ENCODE measurements around the gene MBD5.

The MBD5 gene

GRCh38 chr2:148065936-148066335 is 45.0 kb downstream of the MBD5 start:
- no peak overlapping the region for H4K8ac ChIP-seq (ENCODE audit: low read depth, low read length)
- H3K79me1 ChIP-seq (ENCODE audit: low read depth, low read length): no peaks in the 10 kb centered on the region
- no peak overlapping the region for H2BK5ac ChIP-seq (ENCODE audit: low read length)
- WGBS, 2 donors (ENCODE audit: extremely low coverage in 2 of 2, insufficient read length in 2 of 2, insufficient replicate concordance in 1 of 2): no CpG with 5 or more reads among the region's 6 CpGs
- H3K9ac ChIP-seq (ENCODE audit: low read depth, low read length, poor library complexity): no peak overlapping the region
- H2AK5ac ChIP-seq (ENCODE audit: low read depth, low read length): no peak overlapping the region
- no peak overlapping the region for H3K4ac ChIP-seq (ENCODE audit: low read length)
- no peak overlapping the region for H3K23ac ChIP-seq (ENCODE audit: low read depth, low read length, poor library complexity)
- H3K27ac ChIP-seq (replicated peaks; ENCODE audit: low read length): no peak overlapping the region
- H2BK15ac ChIP-seq (ENCODE audit: low read length): no peak overlapping the region
- no peak for DNase-seq (ENCODE audit: low spot score)
- H2BK12ac ChIP-seq (ENCODE audit: low read length): no peak overlapping the region
- H3K4me2 ChIP-seq (ENCODE audit: insufficient read depth, low read length, poor library complexity, severe bottlenecking): no peak overlapping the region
- H3K14ac ChIP-seq (ENCODE audit: low read length): no peak overlapping the region
- no peak overlapping the region for H2AFZ ChIP-seq (ENCODE audit: low read length)
- no peaks in the 10 kb centered on the region for H3K9me3 ChIP-seq (replicated peaks in 1 of 2; ENCODE audit: control insufficient read depth in 2 of 2, insufficient read depth in 1 of 2, low read depth in 1 of 2, low read length in 2 of 2)
- H3K27me3 ChIP-seq (ENCODE audit: control insufficient read depth in 3 of 3, insufficient read depth in 3 of 3, low read depth in 1 of 3, low read length in 3 of 3): no peaks in the 10 kb centered on the region
- no peak overlapping the region for H2BK120ac ChIP-seq (ENCODE audit: low read depth, low read length)
- no peak overlapping the region for H4K91ac ChIP-seq (ENCODE audit: low read depth, low read length, poor library complexity)
- H3K4me1 ChIP-seq (ENCODE audit: control insufficient read depth in 2 of 2, insufficient read depth in 1 of 2, low read depth in 1 of 2, low read length in 2 of 2): no peaks in the 10 kb centered on the region
- H3K4me3 ChIP-seq (ENCODE audit: low read length in 2 of 2): no peak overlapping the region
- H3K18ac ChIP-seq (ENCODE audit: low read length): no peak overlapping the region
- H3K36me3 ChIP-seq (replicated peaks in 1 of 2; ENCODE audit: control insufficient read depth in 2 of 2, insufficient read depth in 2 of 2, low read length in 2 of 2): no peaks in the 10 kb centered on the region

- no peak overlapping the region for H3K23ac ChIP-seq (ENCODE audit: low read depth, low read length, poor library complexity)
- no peak overlapping the region for H3K4me3 ChIP-seq (ENCODE audit: low read length in 2 of 2)
- H2BK5ac ChIP-seq (ENCODE audit: low read length): no peak overlapping the region
- H2BK15ac ChIP-seq (ENCODE audit: low read length): no peak overlapping the region
- no peak overlapping the region for H2BK12ac ChIP-seq (ENCODE audit: low read length)
- no peak for DNase-seq (ENCODE audit: low spot score)
- no peak overlapping the region for H2BK120ac ChIP-seq (ENCODE audit: low read depth, low read length)
- H3K9ac ChIP-seq (ENCODE audit: low read depth, low read length, poor library complexity): no peak overlapping the region
- no peak overlapping the region for H3K4ac ChIP-seq (ENCODE audit: low read length)
- H3K4me2 ChIP-seq (ENCODE audit: insufficient read depth, low read length, poor library complexity, severe bottlenecking): no peak overlapping the region
- no peak overlapping the region for H2AFZ ChIP-seq (ENCODE audit: low read length)
- no peak overlapping the region for H3K27ac ChIP-seq (replicated peaks; ENCODE audit: low read length)
- H3K36me3 ChIP-seq (replicated peaks in 1 of 2; ENCODE audit: control insufficient read depth in 2 of 2, insufficient read depth in 2 of 2, low read length in 2 of 2): no peaks in the 10 kb centered on the region
- H3K18ac ChIP-seq (ENCODE audit: low read length): no peak overlapping the region
- H3K4me1 ChIP-seq (ENCODE audit: control insufficient read depth in 2 of 2, insufficient read depth in 1 of 2, low read depth in 1 of 2, low read length in 2 of 2): no peaks in the 10 kb centered on the region
- H2AK5ac ChIP-seq (ENCODE audit: low read depth, low read length): no peak overlapping the region
- no CpG with 5 or more reads among the region's 1 CpG for WGBS, 2 donors (ENCODE audit: extremely low coverage in 2 of 2, insufficient read length in 2 of 2, insufficient replicate concordance in 1 of 2)
- no peaks in the 10 kb centered on the region for H3K79me1 ChIP-seq (ENCODE audit: low read depth, low read length)
- no peak overlapping the region for H4K8ac ChIP-seq (ENCODE audit: low read depth, low read length)
- H4K91ac ChIP-seq (ENCODE audit: low read depth, low read length, poor library complexity): no peak overlapping the region
- H3K27me3 ChIP-seq (ENCODE audit: control insufficient read depth in 3 of 3, insufficient read depth in 3 of 3, low read depth in 1 of 3, low read length in 3 of 3): no peaks in the 10 kb centered on the region
- no peaks in the 10 kb centered on the region for H3K9me3 ChIP-seq (replicated peaks in 1 of 2; ENCODE audit: control insufficient read depth in 2 of 2, insufficient read depth in 1 of 2, low read depth in 1 of 2, low read length in 2 of 2)
- no peak overlapping the region for H3K14ac ChIP-seq (ENCODE audit: low read length)
Measured at GRCh38 chr2:148067801-148068200, 46.9 kb downstream of the MBD5 start.

GRCh38 chr2:148071351-148071750 is 50.5 kb downstream of the MBD5 start:
- Histone ChIP-seq H3K36me3 (replicated peaks in 1 of 2; ENCODE audit: control insufficient read depth in 2 of 2, insufficient read depth in 2 of 2, low read length in 2 of 2) (no peaks in the 10 kb centered on the region), H3K23ac (ENCODE audit: low read depth, low read length, poor library complexity) (no peak overlapping the region), H2BK120ac (ENCODE audit: low read depth, low read length) (no peak overlapping the region), H3K14ac (ENCODE audit: low read length) (no peak overlapping the region), H3K27ac (replicated peaks; ENCODE audit: low read length) (no peak overlapping the region), H2BK12ac (ENCODE audit: low read length) (no peak overlapping the region), H3K9ac (ENCODE audit: low read depth, low read length, poor library complexity) (no peak overlapping the region), H3K4me1 (ENCODE audit: control insufficient read depth in 2 of 2, insufficient read depth in 1 of 2, low read depth in 1 of 2, low read length in 2 of 2) (no peaks in the 10 kb centered on the region), H3K18ac (ENCODE audit: low read length) (no peak overlapping the region), H4K8ac (ENCODE audit: low read depth, low read length) (no peak overlapping the region), H2BK15ac (ENCODE audit: low read length) (no peak overlapping the region), H2AK5ac (ENCODE audit: low read depth, low read length) (no peak overlapping the region), H4K91ac (ENCODE audit: low read depth, low read length, poor library complexity) (no peak overlapping the region), H2AFZ (ENCODE audit: low read length) (no peak overlapping the region), H3K4me3 (ENCODE audit: low read length in 2 of 2) (no peak overlapping the region), H3K4me2 (ENCODE audit: insufficient read depth, low read length, poor library complexity, severe bottlenecking) (no peak overlapping the region), H3K79me1 (ENCODE audit: low read depth, low read length) (no peaks in the 10 kb centered on the region), H2BK5ac (ENCODE audit: low read length) (no peak overlapping the region), H3K27me3 (ENCODE audit: control insufficient read depth in 3 of 3, insufficient read depth in 3 of 3, low read depth in 1 of 3, low read length in 3 of 3) (no peaks in the 10 kb centered on the region), H3K4ac (ENCODE audit: low read length) (no peak overlapping the region), H3K9me3 (replicated peaks in 1 of 2; ENCODE audit: control insufficient read depth in 2 of 2, insufficient read depth in 1 of 2, low read depth in 1 of 2, low read length in 2 of 2) (no peaks in the 10 kb centered on the region)
- no CpG with 5 or more reads among the region's 4 CpGs for WGBS, 2 donors (ENCODE audit: extremely low coverage in 2 of 2, insufficient read length in 2 of 2, insufficient replicate concordance in 1 of 2)
- DNase-seq (ENCODE audit: low spot score): no peak

- H3K4ac ChIP-seq (ENCODE audit: low read length): no peak overlapping the region
- H3K23ac ChIP-seq (ENCODE audit: low read depth, low read length, poor library complexity): no peak overlapping the region
- H2BK120ac ChIP-seq (ENCODE audit: low read depth, low read length): no peak overlapping the region
- no peaks in the 10 kb centered on the region for H3K27me3 ChIP-seq (ENCODE audit: control insufficient read depth in 3 of 3, insufficient read depth in 3 of 3, low read depth in 1 of 3, low read length in 3 of 3)
- no peak for DNase-seq (ENCODE audit: low spot score)
- H2AFZ ChIP-seq (ENCODE audit: low read length): no peak overlapping the region
- H2BK12ac ChIP-seq (ENCODE audit: low read length): no peak overlapping the region
- H2BK5ac ChIP-seq (ENCODE audit: low read length): no peak overlapping the region
- no peak overlapping the region for H2AK5ac ChIP-seq (ENCODE audit: low read depth, low read length)
- no peak overlapping the region for H3K14ac ChIP-seq (ENCODE audit: low read length)
- H3K4me3 ChIP-seq (ENCODE audit: low read length in 2 of 2): no peak overlapping the region
- no peak overlapping the region for H3K9ac ChIP-seq (ENCODE audit: low read depth, low read length, poor library complexity)
- no peaks in the 10 kb centered on the region for H3K79me1 ChIP-seq (ENCODE audit: low read depth, low read length)
- H3K4me2 ChIP-seq (ENCODE audit: insufficient read depth, low read length, poor library complexity, severe bottlenecking): no peak overlapping the region
- no peak overlapping the region for H3K18ac ChIP-seq (ENCODE audit: low read length)
- no peak overlapping the region for H2BK15ac ChIP-seq (ENCODE audit: low read length)
- no peak overlapping the region for H4K91ac ChIP-seq (ENCODE audit: low read depth, low read length, poor library complexity)
- no peak overlapping the region for H4K8ac ChIP-seq (ENCODE audit: low read depth, low read length)
- no peaks in the 10 kb centered on the region for H3K36me3 ChIP-seq (replicated peaks in 1 of 2; ENCODE audit: control insufficient read depth in 2 of 2, insufficient read depth in 2 of 2, low read length in 2 of 2)
- H3K27ac ChIP-seq (replicated peaks; ENCODE audit: low read length): no peak overlapping the region
- peaks cover 0 to 2% of the 10 kb centered on the region in 2 donors for H3K4me1 ChIP-seq (ENCODE audit: control insufficient read depth in 2 of 2, insufficient read depth in 1 of 2, low read depth in 1 of 2, low read length in 2 of 2)
- H3K9me3 ChIP-seq (replicated peaks in 1 of 2; ENCODE audit: control insufficient read depth in 2 of 2, insufficient read depth in 1 of 2, low read depth in 1 of 2, low read length in 2 of 2): peaks cover 0 to 1% of the 10 kb centered on the region in 2 donors
Measured at GRCh38 chr2:148096012-148096411, 75.1 kb downstream of the MBD5 start.
